Sigmoid colon (tissue), 7 donors: ENCODE results near the gene FURIN. TPM values are rescaled to one million over a fixed set of nuclear protein-coding genes. Genes with fewer than 3 reads are reported as not detected.

Source experiments
- DNase-seq: peaks from one replicate; pipeline ENCODE4 v3.0.0-alpha.2; 2019
- H3K27ac ChIP-seq, 4 donors: fragments of 200-600 bp; sonication (generic); one replicate each; pipeline ENCODE4 v1.5.1; 2016 to 2019; ENCODE audit warnings: mild to moderate bottlenecking in 1 of 4
- H3K27me3 ChIP-seq, 3 donors: fragments of 200-600 bp; sonication (generic); one replicate each; pipeline ENCODE4 v1.5.1; 2019; ENCODE audit warnings: mild to moderate bottlenecking in 1 of 3
- H3K36me3 ChIP-seq, 4 donors: fragments of 200-600 bp; sonication (generic); one replicate each; pipeline ENCODE4 v1.5.1; 2016 to 2019
- H3K4me1 ChIP-seq, 4 donors: fragments of 200-600 bp; sonication (generic); one replicate each; pipeline ENCODE4 v1.5.1; 2017 to 2019
- H3K4me3 ChIP-seq, 4 donors: fragments of 200-600 bp; sonication (generic); one replicate each; pipeline ENCODE4 v1.5.1; 2017 to 2019; ENCODE audit warnings: mild to moderate bottlenecking in 2 of 4, moderate library complexity in 1 of 4
- H3K9me3 ChIP-seq, 4 donors: fragments of 200-600 bp in 3 of 4; sonication (generic) in 3 of 4; one replicate each; pipeline versions ENCODE4 v1.5.1 to v1.6.1; 2013 to 2019
- EP300 ChIP-seq, 4 donors: sonication (generic); formaldehyde crosslinking; IDR thresholded peaks; one replicate each; pipeline ENCODE4 v1.6.1; 2017; ENCODE audit warnings: antibody characterized with exemption in 4 of 4
- POLR2A ChIP-seq, 2 donors: fragments of 450-650 bp; IDR thresholded peaks; one replicate each; pipeline ENCODE4 v1.6.1; 2016; ENCODE audit warnings: antibody characterized with exemption in 2 of 2, mild to moderate bottlenecking in 2 of 2, moderate library complexity in 2 of 2
- POLR2AphosphoS5 ChIP-seq, 4 donors: sonication (generic); formaldehyde crosslinking; IDR thresholded peaks; one replicate each; pipeline ENCODE4 v1.6.1; 2017; ENCODE audit warnings: antibody characterized with exemption in 4 of 4
- WGBS, 2 donors: extraction: QIAGEN DNeasy Blood & Tissue Kit; methylation state at CpG; one replicate each; pipeline ENCODE4 v1.1.7; 2013; 5-methylcytosine and 5-hydroxymethylcytosine counted together
- intact Hi-C: fragments of 100-400 bp; cut with DNase I; formaldehyde crosslinking; loops from one replicate; pipeline ENCODE4 v1.15.1; 2023
- polyA plus RNA-seq, 3 donors: library from polyadenylated mRNA; stranded (reverse); fragments of 200-250 nt; gene quantifications; one replicate each; pipeline ENCODE4 v1.2.3, GENCODE V29; 2013
- total RNA-seq, 4 donors: library from RNA; depleted of rRNA; stranded (reverse); fragments of >200 nt; gene quantifications; one replicate each; pipeline ENCODE4 v1.1.0, GENCODE V29; 2016
- TF ChIP-seq, protein P1 (sequence below), 4 experiments: fragments of 450-650 bp in 3 of 4; fragments of 200-600 bp in 1 of 4; IDR thresholded peaks; one replicate each; pipeline ENCODE4 v1.5.1; 2016 to 2019; ENCODE audit warnings: antibody characterized with exemption in 4 of 4, mild to moderate bottlenecking in 3 of 4, moderate library complexity in 2 of 4
- donor health status: healthy with polysubstance abuse.
- donor health status: Bipolar disorder and iron deficiency.
- donor health status: healthy.

Gene FURIN
- total and polyA plus RNA-seq, 7 donors, result 21.0 to 69.2 (median 24.6) TPM

DNA sequence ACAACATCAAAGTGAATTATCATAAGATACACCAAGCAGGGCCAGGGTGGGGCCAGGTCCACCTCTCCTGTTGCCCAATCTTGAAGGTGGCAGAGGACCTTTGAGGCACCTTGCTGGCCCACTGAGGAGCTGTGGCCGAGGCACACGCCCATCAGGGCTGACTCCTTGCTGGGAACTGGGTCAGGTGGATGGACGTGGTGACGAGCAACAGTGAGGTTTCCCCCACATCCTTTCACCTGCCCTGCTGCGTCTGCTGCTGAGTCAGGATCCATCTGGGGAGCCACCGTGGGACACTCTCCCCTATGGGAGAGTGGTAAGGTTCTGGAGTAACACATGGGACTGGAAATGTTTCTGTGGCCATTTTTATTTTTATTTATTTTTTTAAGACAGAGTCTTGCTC, 17.3 kb upstream of the FURIN start:
- no peaks in the 10 kb centered on the region for H3K4me1 ChIP-seq
- no peaks in the 10 kb centered on the region for H3K9me3 ChIP-seq
- TF ChIP-seq, protein P1, sequence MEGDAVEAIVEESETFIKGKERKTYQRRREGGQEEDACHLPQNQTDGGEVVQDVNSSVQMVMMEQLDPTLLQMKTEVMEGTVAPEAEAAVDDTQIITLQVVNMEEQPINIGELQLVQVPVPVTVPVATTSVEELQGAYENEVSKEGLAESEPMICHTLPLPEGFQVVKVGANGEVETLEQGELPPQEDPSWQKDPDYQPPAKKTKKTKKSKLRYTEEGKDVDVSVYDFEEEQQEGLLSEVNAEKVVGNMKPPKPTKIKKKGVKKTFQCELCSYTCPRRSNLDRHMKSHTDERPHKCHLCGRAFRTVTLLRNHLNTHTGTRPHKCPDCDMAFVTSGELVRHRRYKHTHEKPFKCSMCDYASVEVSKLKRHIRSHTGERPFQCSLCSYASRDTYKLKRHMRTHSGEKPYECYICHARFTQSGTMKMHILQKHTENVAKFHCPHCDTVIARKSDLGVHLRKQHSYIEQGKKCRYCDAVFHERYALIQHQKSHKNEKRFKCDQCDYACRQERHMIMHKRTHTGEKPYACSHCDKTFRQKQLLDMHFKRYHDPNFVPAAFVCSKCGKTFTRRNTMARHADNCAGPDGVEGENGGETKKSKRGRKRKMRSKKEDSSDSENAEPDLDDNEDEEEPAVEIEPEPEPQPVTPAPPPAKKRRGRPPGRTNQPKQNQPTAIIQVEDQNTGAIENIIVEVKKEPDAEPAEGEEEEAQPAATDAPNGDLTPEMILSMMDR (IDR thresholded peaks at IDR 0.05), result no peak
- TF ChIP-seq POLR2AphosphoS5 (IDR thresholded peaks at IDR 0.05) (no peak), EP300 (IDR thresholded peaks at IDR 0.05) (no peak), POLR2A (IDR thresholded peaks at IDR 0.05) (no peak)
- no peak overlapping the region for H3K4me3 ChIP-seq
- no peaks in the 10 kb centered on the region for H3K36me3 ChIP-seq
- no peak for DNase-seq
- intact Hi-C loops, result no loop called here
- WGBS, 2 donors, result 80 to 84% methylated on average over 6 of the region's 6 CpGs
- no peak overlapping the region for H3K27ac ChIP-seq
- no peaks in the 10 kb centered on the region for H3K27me3 ChIP-seq

DNA sequence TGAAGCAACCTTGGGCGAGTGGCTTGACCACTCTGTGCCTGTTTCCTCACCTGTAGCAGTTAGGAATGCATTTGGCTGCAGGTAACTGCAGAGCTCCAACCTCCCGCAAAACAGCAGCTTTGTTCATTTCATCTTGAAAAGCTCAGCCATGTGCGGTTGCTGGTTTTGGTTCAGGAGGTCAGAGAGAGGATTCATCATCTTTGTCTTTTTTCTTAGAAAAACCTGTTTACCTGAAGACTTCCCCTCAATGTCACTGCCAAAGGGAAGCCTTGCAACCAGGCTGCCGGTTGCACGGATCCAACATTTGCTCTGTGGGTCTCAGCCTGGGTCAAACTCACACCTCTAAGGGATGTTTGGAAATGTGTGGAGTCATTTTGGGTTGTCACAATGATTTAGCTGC, 16.4 kb upstream of the FURIN start:
- 82 to 90% methylated on average over 5 of the region's 5 CpGs for WGBS, 2 donors
- Histone ChIP-seq H3K27me3 (no peaks in the 10 kb centered on the region), H3K36me3 (no peaks in the 10 kb centered on the region), H3K27ac (no peak overlapping the region), H3K4me3 (no peak overlapping the region), H3K9me3 (no peaks in the 10 kb centered on the region), H3K4me1 (no peaks in the 10 kb centered on the region)
- intact Hi-C loops, result no loop called here
- no peak for DNase-seq
- TF ChIP-seq POLR2A (IDR thresholded peaks at IDR 0.05) (no peak), POLR2AphosphoS5 (IDR thresholded peaks at IDR 0.05) (no peak), EP300 (IDR thresholded peaks at IDR 0.05) (no peak)
- TF ChIP-seq, protein P1 (IDR thresholded peaks at IDR 0.05), result no peak

DNA sequence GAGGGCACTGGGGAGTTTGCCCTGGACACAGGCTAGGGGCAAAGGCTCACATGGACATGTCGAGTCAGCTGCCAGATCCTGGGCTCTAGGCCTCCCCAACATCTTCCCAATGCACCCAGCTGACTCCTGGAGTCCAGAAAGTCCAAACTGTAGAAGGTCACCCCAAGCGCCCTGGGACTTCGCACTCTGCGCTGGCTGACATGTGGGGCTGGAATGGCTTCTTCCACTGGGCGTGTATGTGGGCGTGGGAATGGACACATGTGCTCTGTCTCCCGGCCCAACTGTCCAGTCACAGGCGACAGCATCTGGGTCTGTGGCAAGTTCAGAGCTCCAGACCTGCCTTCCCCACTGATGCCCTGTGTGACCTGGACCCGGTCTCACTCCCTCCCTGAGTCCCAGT, 13.2 kb upstream of the FURIN start:
- H3K4me1 ChIP-seq, result no peaks in the 10 kb centered on the region
- H3K9me3 ChIP-seq, result no peaks in the 10 kb centered on the region
- H3K4me3 ChIP-seq, result no peak overlapping the region
- no peaks in the 10 kb centered on the region for H3K36me3 ChIP-seq
- intact Hi-C loops, result no loop called here
- WGBS, 2 donors, result 75 to 92% methylated on average over 9 of the region's 9 CpGs
- DNase-seq, result no peak
- TF ChIP-seq, protein P1 (IDR thresholded peaks at IDR 0.05), result no peak
- TF ChIP-seq EP300 (IDR thresholded peaks at IDR 0.05), result no peak
- no peak for TF ChIP-seq POLR2A (IDR thresholded peaks at IDR 0.05)
- no peak for TF ChIP-seq POLR2AphosphoS5 (IDR thresholded peaks at IDR 0.05)
- H3K27me3 ChIP-seq, result no peaks in the 10 kb centered on the region
- H3K27ac ChIP-seq, result no peak overlapping the region

DNA sequence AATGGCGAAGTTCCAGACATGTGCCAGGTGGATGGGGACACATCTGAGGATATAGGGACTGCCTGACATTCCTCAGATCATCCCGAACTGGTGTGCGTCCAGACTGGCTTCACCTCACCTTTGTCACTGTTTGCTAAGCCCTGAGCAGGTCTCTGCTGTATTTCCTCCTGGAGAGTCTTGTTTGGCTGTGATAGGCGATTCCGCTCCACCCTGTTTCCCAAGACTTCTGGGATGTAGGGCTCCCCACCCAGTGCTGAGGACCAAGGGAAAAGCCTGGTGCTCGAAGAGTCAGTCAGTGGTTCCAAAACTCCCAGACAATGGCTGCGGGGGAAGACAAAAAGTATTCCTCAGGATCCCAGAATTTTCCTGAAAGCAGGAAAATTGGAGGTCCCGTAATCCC, 11.1 kb upstream of the FURIN start:
- Histone ChIP-seq H3K27ac (no peak overlapping the region), H3K9me3 (no peaks in the 10 kb centered on the region), H3K36me3 (no peaks in the 10 kb centered on the region), H3K4me3 (no peak overlapping the region), H3K27me3 (no peaks in the 10 kb centered on the region), H3K4me1 (no peaks in the 10 kb centered on the region)
- DNase-seq, result no peak
- intact Hi-C loops, result no loop called here
- no peak for TF ChIP-seq EP300 (IDR thresholded peaks at IDR 0.05)
- no peak for TF ChIP-seq POLR2AphosphoS5 (IDR thresholded peaks at IDR 0.05)
- no peak for TF ChIP-seq POLR2A (IDR thresholded peaks at IDR 0.05)
- TF ChIP-seq, protein P1 (IDR thresholded peaks at IDR 0.05), result no peak
- 43 to 85% methylated on average over 8 of the region's 8 CpGs for WGBS, 2 donors

DNA sequence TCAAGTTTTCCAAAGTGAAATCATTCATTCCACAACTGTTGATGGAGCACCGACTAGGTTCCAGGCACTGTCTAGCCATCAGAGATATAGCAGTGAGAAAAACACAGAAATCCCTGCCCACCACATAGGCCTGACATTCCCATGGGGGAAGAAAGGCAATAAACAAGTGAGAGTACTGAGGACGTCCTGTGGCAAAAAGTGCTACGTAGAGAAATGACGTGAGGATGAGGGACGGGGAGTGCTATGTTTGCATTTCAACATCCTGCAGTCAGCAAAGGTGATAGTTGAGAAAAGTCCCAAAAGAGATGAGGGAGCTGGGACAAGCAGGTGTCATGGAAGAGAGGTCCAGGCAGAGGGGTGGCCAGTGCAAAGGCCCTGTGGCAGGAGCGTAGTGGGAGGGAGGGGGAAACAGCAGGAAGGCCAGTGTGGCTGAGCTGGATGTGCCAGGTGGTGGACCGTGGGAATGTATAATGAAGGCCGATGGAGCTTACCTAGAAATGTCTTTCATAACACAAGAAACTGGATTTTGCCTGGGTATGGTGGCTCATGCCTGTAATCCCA, 10.4 kb upstream of the FURIN start:
- TF ChIP-seq POLR2A (IDR thresholded peaks at IDR 0.05) (no peak), EP300 (IDR thresholded peaks at IDR 0.05) (no peak), POLR2AphosphoS5 (IDR thresholded peaks at IDR 0.05) (no peak)
- TF ChIP-seq, protein P1 (IDR thresholded peaks at IDR 0.05), result no peak
- Histone ChIP-seq H3K27me3 (no peaks in the 10 kb centered on the region), H3K4me1 (no peaks in the 10 kb centered on the region), H3K4me3 (no peak overlapping the region), H3K27ac (no peak overlapping the region), H3K9me3 (no peaks in the 10 kb centered on the region), H3K36me3 (no peaks in the 10 kb centered on the region)
- 82 to 89% methylated on average over 8 of the region's 8 CpGs for WGBS, 2 donors
- intact Hi-C loops, result no loop called here
- no peak for DNase-seq
